Measurements from ENCODE around the gene RNF214. TPM values are rescaled to one million over a fixed set of nuclear protein-coding genes. Genes with fewer than 3 reads are reported as not detected.
A peak's percentile ranks its signal among the peaks of the same experiment; 100 is the strongest.

RNF214 gene
- polyA plus RNA-seq, 1 donor from 2014 or later: 12.5 TPM

DNA sequence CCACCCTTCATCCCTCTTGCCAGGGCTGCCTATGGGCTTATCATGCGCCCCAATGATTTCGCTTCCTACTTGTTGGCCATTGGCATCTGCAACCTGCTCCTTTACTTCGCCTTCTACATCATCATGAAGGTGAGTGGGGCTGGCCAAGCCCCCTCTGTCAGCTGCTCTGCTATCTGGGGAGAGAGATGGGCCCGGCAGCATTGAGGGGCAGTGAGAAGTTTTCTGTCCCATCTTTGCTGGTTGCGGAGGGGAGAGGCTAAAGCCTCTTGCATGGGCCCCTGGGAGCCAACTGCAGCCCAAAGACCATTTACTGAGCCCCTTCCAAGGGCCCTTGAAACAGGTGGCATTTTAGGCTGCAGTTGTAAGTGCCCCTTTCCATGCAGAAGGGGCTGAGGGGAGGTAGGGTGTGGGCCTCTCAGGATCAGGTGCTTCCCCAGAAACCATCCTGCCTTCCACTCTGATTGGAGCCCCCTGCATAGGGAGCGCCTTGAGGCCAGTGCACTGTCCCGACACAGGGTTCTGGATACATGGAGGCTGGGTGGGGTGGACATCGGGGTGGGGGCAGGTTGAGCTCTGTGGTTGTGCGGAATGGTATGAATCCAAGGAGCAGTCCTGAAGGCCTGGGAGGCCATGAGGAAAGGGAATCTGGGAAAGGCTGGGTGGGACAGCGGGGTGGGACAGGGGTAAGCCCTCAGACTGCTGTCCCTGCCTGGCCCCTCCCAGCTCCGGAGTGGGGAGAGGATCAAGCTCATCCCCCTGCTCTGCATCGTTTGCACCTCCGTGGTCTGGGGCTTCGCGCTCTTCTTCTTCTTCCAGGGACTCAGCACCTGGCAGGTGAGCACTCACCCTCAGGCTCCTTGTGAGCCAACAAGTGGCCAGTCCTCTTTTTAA is 39.1 kb upstream of the RNF214 start:
- Mint-ChIP-seq H3K27ac (peak overlapping the region; percentile 39 to 73 (median 71)), H3K4me3 (no peak overlapping the region), H3K4me1 (peaks cover 23 to 27% (median 27%) of the 10 kb centered on the region in 3 donors), H3K36me3 (peaks cover 16% of the 10 kb centered on the region), H3K27me3 (no peaks in the 10 kb centered on the region), H3K9me3 (no peaks in the 10 kb centered on the region)

DNA sequence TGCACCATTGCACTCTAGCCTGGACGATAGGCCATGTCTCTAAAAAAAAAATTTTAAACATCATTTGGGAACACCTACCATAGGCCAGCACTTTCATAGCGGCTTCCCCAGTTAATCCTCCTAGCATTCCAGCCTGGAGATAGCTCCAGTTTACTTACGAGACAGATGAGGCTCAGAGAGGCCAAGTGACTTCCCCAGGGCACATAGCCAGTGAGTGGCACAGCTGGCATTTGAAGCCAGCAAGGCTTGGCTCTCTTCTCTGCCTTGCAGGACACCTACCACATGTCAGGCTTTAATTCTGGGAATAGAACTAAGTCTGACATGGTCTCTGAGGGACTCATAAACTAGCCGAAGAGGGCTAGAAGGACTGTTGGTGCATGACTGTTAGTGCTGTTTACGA is 38.2 kb upstream of the RNF214 start:
- peaks cover 13% of the 10 kb centered on the region for H3K36me3 Mint-ChIP-seq
- no peaks in the 10 kb centered on the region for H3K27me3 Mint-ChIP-seq
- no peak overlapping the region for H3K27ac Mint-ChIP-seq
- peaks cover 19 to 21% (median 19%) of the 10 kb centered on the region in 3 donors for H3K4me1 Mint-ChIP-seq
- H3K4me3 Mint-ChIP-seq: no peak overlapping the region
- no peaks in the 10 kb centered on the region for H3K9me3 Mint-ChIP-seq

GRCh38 chr11:117195258-117195657 is 37.2 kb upstream of the RNF214 start:
- Mint-ChIP-seq H3K4me1 (peaks cover 10 to 15% (median 12%) of the 10 kb centered on the region in 3 donors), H3K27ac (peak overlapping the region; percentile 4 to 86 (median 73)), H3K9me3 (no peaks in the 10 kb centered on the region), H3K27me3 (no peaks in the 10 kb centered on the region), H3K4me3 (no peak overlapping the region), H3K36me3 (peaks cover 9% of the 10 kb centered on the region)

DNA sequence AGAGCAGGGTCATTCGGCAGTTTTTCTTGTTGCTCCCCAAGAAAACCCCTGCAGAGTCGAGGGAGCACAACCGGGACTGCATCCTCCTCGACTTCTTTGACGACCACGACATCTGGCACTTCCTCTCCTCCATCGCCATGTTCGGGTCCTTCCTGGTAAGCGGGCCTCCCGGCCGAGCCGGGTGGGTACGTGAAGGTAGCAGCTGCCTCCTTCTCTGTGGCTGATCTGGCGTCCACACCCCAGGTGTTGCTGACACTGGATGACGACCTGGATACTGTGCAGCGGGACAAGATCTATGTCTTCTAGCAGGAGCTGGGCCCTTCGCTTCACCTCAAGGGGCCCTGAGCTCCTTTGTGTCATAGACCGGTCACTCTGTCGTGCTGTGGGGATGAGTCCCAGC is 36.7 kb upstream of the RNF214 start:
- H3K27ac Mint-ChIP-seq: peak overlapping the region in 2 of 3 donors; percentile 73 to 86
- no peaks in the 10 kb centered on the region for H3K9me3 Mint-ChIP-seq
- no peaks in the 10 kb centered on the region for H3K27me3 Mint-ChIP-seq
- H3K4me1 Mint-ChIP-seq: peaks cover 8 to 15% (median 13%) of the 10 kb centered on the region in 3 donors
- peaks cover 9% of the 10 kb centered on the region for H3K36me3 Mint-ChIP-seq
- H3K4me3 Mint-ChIP-seq: no peak overlapping the region

DNA sequence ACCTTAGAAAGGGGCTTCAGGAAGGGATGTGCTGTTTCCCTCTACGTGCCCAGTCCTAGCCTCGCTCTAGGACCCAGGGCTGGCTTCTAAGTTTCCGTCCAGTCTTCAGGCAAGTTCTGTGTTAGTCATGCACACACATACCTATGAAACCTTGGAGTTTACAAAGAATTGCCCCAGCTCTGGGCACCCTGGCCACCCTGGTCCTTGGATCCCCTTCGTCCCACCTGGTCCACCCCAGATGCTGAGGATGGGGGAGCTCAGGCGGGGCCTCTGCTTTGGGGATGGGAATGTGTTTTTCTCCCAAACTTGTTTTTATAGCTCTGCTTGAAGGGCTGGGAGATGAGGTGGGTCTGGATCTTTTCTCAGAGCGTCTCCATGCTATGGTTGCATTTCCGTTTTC is 35.5 kb upstream of the RNF214 start:
- H3K27me3 Mint-ChIP-seq: no peaks in the 10 kb centered on the region
- H3K4me1 Mint-ChIP-seq: peaks cover 8 to 15% (median 13%) of the 10 kb centered on the region in 3 donors
- H3K27ac Mint-ChIP-seq: peak overlapping the region; percentile 39 to 86 (median 57)
- H3K9me3 Mint-ChIP-seq: no peaks in the 10 kb centered on the region
- no peak overlapping the region for H3K4me3 Mint-ChIP-seq
- H3K36me3 Mint-ChIP-seq: peaks cover 9% of the 10 kb centered on the region

DNA sequence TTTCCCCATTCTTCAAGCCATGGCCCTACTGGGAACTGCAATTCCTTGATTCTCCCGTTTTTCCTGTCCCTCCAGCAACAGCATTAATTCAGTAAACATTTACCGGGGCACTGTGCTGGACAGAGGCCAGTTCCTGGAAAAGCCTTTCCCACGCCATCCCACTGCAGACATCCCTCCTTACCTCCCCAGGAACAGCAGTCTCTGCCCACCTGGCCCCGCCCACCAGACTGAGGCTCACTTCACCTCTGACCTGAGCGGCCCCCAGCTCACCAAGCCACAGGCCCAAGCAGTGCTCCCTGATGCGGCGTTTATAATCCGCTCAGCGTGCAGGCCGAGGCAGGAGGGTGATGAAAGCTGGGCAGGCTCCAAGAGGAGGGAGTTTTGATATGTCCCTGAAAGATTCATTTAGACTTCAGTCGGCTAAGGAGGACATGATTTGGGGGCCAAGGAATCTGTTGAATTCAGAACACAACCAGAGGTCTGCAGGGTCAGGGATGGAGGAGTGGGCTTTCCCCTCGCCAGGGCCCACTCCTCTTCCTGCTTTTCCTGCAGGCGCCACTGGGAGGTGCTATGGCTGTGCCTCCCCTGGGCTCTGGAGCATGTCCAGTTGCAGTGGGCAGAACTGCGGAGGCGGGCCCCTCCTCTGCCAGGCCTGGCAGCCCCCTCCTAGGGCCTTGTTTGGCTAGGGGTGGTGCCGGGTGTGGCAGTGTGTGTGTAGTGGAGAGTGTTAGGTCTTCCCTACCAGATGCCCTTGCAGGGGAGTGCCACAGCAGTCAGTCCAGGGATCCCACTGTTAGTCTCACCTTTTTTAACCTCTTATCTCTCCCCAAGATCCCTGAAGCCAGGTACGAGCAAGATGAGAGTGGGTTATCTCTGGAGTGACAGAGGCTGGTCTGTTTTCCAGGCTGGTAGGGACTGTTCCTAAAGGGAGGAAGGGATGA is 34.7 kb upstream of the RNF214 start:
- H3K9me3 Mint-ChIP-seq: no peaks in the 10 kb centered on the region
- no peak overlapping the region for H3K4me3 Mint-ChIP-seq
- peaks cover 9% of the 10 kb centered on the region for H3K36me3 Mint-ChIP-seq
- no peaks in the 10 kb centered on the region for H3K27me3 Mint-ChIP-seq
- H3K27ac Mint-ChIP-seq: peak overlapping the region; percentile 57 to 86 (median 82)
- H3K4me1 Mint-ChIP-seq: peaks cover 8 to 15% (median 14%) of the 10 kb centered on the region in 3 donors

GRCh38 chr11:117198613-117199012 is 33.9 kb upstream of the RNF214 start:
- no peak overlapping the region for H3K4me3 Mint-ChIP-seq
- peaks cover 8 to 15% (median 12%) of the 10 kb centered on the region in 3 donors for H3K4me1 Mint-ChIP-seq
- peaks cover 6% of the 10 kb centered on the region for H3K36me3 Mint-ChIP-seq
- H3K27me3 Mint-ChIP-seq: no peaks in the 10 kb centered on the region
- peak overlapping the region in 1 of 3 donors; percentile 86 for H3K27ac Mint-ChIP-seq
- no peaks in the 10 kb centered on the region for H3K9me3 Mint-ChIP-seq

- Mint-ChIP-seq H3K27me3 (no peaks in the 10 kb centered on the region), H3K9me3 (no peaks in the 10 kb centered on the region), H3K4me3 (no peak within 1 kb of the TSS), H3K27ac (peak within 1 kb of the TSS in 2 of 3 donors; percentile 82 to 86), H3K4me1 (peaks cover 9 to 15% (median 12%) of the 10 kb centered on the region in 3 donors), H3K36me3 (peaks cover 5% of the 10 kb centered on the region)
Observed at GRCh38 chr11:117199053-117199915, 33.2 kb upstream of the RNF214 start, which contains the start of gene TAGLN. Gene TAGLN, plus strand, starts transcription at chr11:117199370. Its CDS starts 3,644 bp downstream, at chr11:117203014.

GRCh38 chr11:117199916-117200812 is 32.3 kb upstream of the RNF214 start:
- H3K4me1 Mint-ChIP-seq: peaks cover 7 to 15% (median 12%) of the 10 kb centered on the region in 3 donors
- no peaks in the 10 kb centered on the region for H3K27me3 Mint-ChIP-seq
- no peaks in the 10 kb centered on the region for H3K9me3 Mint-ChIP-seq
- H3K27ac Mint-ChIP-seq: peak overlapping the region in 1 of 3 donors; percentile 25
- H3K36me3 Mint-ChIP-seq: peaks cover 3% of the 10 kb centered on the region
- no peak overlapping the region for H3K4me3 Mint-ChIP-seq

GRCh38 chr11:117200813-117201657 is 31.4 kb upstream of the RNF214 start:
- peaks cover 2% of the 10 kb centered on the region for H3K36me3 Mint-ChIP-seq
- no peaks in the 10 kb centered on the region for H3K9me3 Mint-ChIP-seq
- H3K27me3 Mint-ChIP-seq: no peaks in the 10 kb centered on the region
- peak overlapping the region in 1 of 4 donors; percentile 5 for H3K4me3 Mint-ChIP-seq
- H3K27ac Mint-ChIP-seq: peak overlapping the region in 2 of 3 donors; percentile 25 to 27
- peaks cover 8 to 15% (median 10%) of the 10 kb centered on the region in 3 donors for H3K4me1 Mint-ChIP-seq

GRCh38 chr11:117201658-117202305 is 30.7 kb upstream of the RNF214 start:
- no peak overlapping the region for H3K4me3 Mint-ChIP-seq
- no peaks in the 10 kb centered on the region for H3K36me3 Mint-ChIP-seq

GRCh38 chr11:117202386-117203068 is 29.9 kb upstream of the RNF214 start:
- no peaks in the 10 kb centered on the region for H3K9me3 Mint-ChIP-seq
- H3K27me3 Mint-ChIP-seq: no peaks in the 10 kb centered on the region
- peak overlapping the region; percentile 46 to 76 (median 74) for H3K27ac Mint-ChIP-seq
- H3K4me1 Mint-ChIP-seq: peaks cover 6 to 11% (median 10%) of the 10 kb centered on the region in 3 donors
- no peaks in the 10 kb centered on the region for H3K36me3 Mint-ChIP-seq
- no peak overlapping the region for H3K4me3 Mint-ChIP-seq

More at GRCh38 chr11:117201658-117202305, 30.7 kb upstream of the RNF214 start:
- no peaks in the 10 kb centered on the region for H3K27me3 Mint-ChIP-seq
- H3K4me1 Mint-ChIP-seq: peaks cover 8 to 15% (median 10%) of the 10 kb centered on the region in 3 donors
- H3K27ac Mint-ChIP-seq: peak overlapping the region; percentile 46 to 76 (median 74)
- no peaks in the 10 kb centered on the region for H3K9me3 Mint-ChIP-seq

All from IgD-negative memory B cell (primary cell).